Transverse colon (tissue), 4 donors: Measurements from ENCODE around the gene ENOX1. TPM values are rescaled to one million over a fixed set of nuclear protein-coding genes. Genes with fewer than 3 reads are reported as not detected.

Experiments
- DNase-seq: peaks from one replicate; pipeline ENCODE4 v3.0.0-alpha.2; 2019
- H3K27ac ChIP-seq, 4 donors: fragments of 200-600 bp; sonication (generic); 2 replicates each; pipeline ENCODE4 v1.5.1; 2016 to 2018; ENCODE audit warnings: inconsistent platforms in 4 of 4
- H3K27me3 ChIP-seq: fragments of 200-600 bp; sonication (generic); 2 replicates; pipeline ENCODE4 v1.5.1; 2017; ENCODE audit warnings: inconsistent platforms
- H3K36me3 ChIP-seq, 4 donors: fragments of 200-600 bp; sonication (generic); 2 replicates each; pipeline ENCODE4 v1.5.1; 2017 to 2019; ENCODE audit warnings: inconsistent platforms in 4 of 4
- H3K4me1 ChIP-seq, 4 donors: fragments of 200-600 bp; sonication (generic); 2 replicates each; pipeline ENCODE4 v1.5.1; 2017 to 2020; ENCODE audit warnings: inconsistent platforms in 4 of 4
- H3K4me3 ChIP-seq, 4 donors: fragments of 200-600 bp; sonication (generic); 1 replicate in 1 of 4; 2 replicates in 3 of 4; pipeline versions ENCODE4 v1.5.1 to v1.6.1; 2017 to 2019; ENCODE audit warnings: inconsistent platforms in 4 of 4
- H3K9me3 ChIP-seq, 2 donors: fragments of 200-600 bp; sonication (generic); 2 replicates each; pipeline ENCODE4 v1.5.1; 2017 to 2019; ENCODE audit warnings: inconsistent platforms in 2 of 2
- CTCF ChIP-seq, 5 experiments: fragments of 200-600 bp in 3 of 5; fragments of 450-650 bp in 2 of 5; sonication (generic) in 3 of 5; IDR thresholded peaks; 1 replicate in 2 of 5; 2 replicates in 3 of 5; pipeline ENCODE4 v1.5.1; 2016 to 2017; ENCODE audit warnings: antibody characterized with exemption in 5 of 5, inconsistent platforms in 3 of 5, mild to moderate bottlenecking in 2 of 5, moderate library complexity in 1 of 5
- EP300 ChIP-seq: sonication (generic); formaldehyde crosslinking; IDR thresholded peaks from one replicate; pipeline ENCODE4 v1.6.1; 2017; ENCODE audit warnings: antibody characterized with exemption, low read depth
- POLR2A ChIP-seq: fragments of 450-650 bp; IDR thresholded peaks from one replicate; pipeline ENCODE4 v1.6.1; 2016; ENCODE audit warnings: antibody characterized with exemption, mild to moderate bottlenecking, moderate library complexity
- POLR2AphosphoS5 ChIP-seq, 3 donors: sonication (generic); formaldehyde crosslinking; IDR thresholded peaks; one replicate each; pipeline ENCODE4 v1.6.1; 2016; ENCODE audit warnings: antibody characterized with exemption in 3 of 3
- WGBS, 2 donors: methylation state at CpG; one replicate each; pipeline ENCODE4 v1.1.5; 2018; ENCODE audit warnings: low coverage in 1 of 2; 5-methylcytosine and 5-hydroxymethylcytosine counted together
- in situ Hi-C, 4 donors: fragments of 200-750 bp; cut with MboI; loops; one replicate each; pipeline versions ENCODE4 v1.15.0 to v1.15.1; 2017; ENCODE audit warnings: low sequenced_read_pairs in 3 of 4, low pct_ligation_motif_present in 1 of 4, low pct_unique_long_range_greater_than_20kb in 1 of 4
- intact Hi-C: fragments of 100-400 bp; cut with DNase I; formaldehyde crosslinking; loops from one replicate; pipeline ENCODE4 v1.15.1; 2023; ENCODE audit warnings: low total_unique reads
- total RNA-seq, 4 donors: library from RNA; depleted of rRNA; stranded (reverse); fragments of >200 nt; gene quantifications; one replicate each; pipeline ENCODE4 v1.1.0, GENCODE V29; 2016

Gene ENOX1
- total RNA-seq, 4 donors from 2014 or later: 1.5 to 6.4 (median 2.2) TPM

- TF ChIP-seq POLR2AphosphoS5 (IDR thresholded peaks at IDR 0.05) (no peak), CTCF (IDR thresholded peaks at IDR 0.05) (no peak), EP300 (no peak), POLR2A (no peak)
- 52 to 72% methylated on average over 2 of the region's 2 CpGs for WGBS, 2 donors
- Histone ChIP-seq H3K27ac (no peak overlapping the region), H3K4me3 (no peak overlapping the region), H3K27me3 (peaks cover 4% of the 10 kb centered on the region), H3K9me3 (no peaks in the 10 kb centered on the region), H3K4me1 (peaks cover 0 to 13% (median 3%) of the 10 kb centered on the region in 4 donors), H3K36me3 (no peaks in the 10 kb centered on the region)
- DNase-seq: no peak
- in situ Hi-C loops: no loop called here
- intact Hi-C loops: no loop called here
These were observed 488.0 kb downstream of the ENOX1 start for GRCh38 chr13:43298816-43299215.

DNA sequence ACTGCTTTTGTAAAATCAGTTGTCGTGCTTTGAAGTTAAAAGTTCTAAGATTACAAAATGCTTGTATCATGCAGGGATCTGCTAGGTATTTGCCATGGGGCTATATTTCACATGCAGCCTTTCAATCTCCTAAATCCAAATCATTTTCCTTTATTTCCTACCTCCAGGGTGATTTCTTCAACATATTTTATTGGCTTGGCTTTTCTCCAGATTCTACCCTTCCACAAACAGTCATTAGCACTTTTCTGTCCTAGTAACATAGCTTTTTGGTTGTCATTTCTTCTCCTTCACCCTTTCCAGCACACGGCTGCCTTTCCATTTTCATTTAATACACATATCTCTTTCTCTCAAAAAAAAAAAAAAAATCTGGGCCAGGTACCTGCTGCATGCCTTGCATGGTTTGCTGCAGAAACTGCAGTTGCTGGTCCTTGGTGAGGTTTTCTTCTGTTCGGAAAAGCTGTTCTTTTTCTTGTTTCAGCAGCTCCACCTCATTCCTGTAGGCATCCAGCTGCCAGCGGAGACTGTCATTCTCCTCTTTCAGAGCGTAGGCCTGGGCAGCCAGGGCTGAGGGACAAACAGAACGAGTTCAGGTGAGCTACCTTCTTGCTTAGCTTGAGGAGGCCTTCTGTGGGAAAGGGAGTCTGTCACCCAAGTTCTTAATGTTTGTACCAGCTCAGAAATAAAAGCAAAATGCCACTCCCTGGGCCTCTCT lies 488.6 kb downstream of the ENOX1 start:
- intact Hi-C loops: no loop called here
- in situ Hi-C loops: no loop called here
- Histone ChIP-seq H3K4me3 (no peak overlapping the region), H3K27me3 (peaks cover 4% of the 10 kb centered on the region), H3K27ac (no peak overlapping the region), H3K9me3 (no peaks in the 10 kb centered on the region), H3K4me1 (peaks cover 0 to 8% (median 1%) of the 10 kb centered on the region in 4 donors), H3K36me3 (no peaks in the 10 kb centered on the region)
- TF ChIP-seq EP300 (no peak), POLR2A (no peak), POLR2AphosphoS5 (IDR thresholded peaks at IDR 0.05) (no peak)
- 74 to 79% methylated on average over 2 to 6 of the region's 6 CpGs for WGBS, 2 donors
- no peak for DNase-seq

DNA sequence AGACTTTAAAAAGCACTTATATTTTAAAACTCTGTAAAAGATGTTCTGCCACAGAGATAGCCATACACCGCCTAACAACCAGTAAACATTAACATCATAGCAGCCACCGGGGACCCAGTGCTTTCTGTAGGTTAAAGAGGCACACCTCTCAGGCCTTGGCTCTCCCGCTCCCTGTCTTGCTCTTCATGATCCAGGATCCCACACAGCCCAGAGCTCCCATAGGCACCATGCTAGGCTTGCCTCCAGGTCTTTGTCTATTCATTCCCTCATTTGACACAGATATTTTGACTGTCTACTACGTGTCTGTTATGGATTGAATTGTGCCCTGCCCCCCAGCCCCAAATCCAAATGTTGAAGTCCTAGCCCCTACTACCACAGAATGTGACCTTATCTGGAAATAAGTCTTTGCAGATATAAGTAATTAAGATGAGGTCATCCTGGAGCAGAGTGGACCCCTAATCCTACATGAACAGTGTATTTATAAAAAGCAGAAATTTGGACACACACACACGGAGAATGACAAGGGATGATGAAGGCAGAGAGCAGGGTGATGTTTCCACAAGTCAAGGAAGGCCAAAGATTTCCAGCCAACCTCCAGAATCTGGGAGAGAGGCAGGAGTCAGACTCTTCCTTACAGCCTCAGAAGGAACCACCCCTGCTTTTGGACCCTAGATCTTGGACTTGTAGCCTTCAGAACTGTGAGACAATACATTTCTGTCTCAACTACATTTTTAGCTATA lies 490.8 kb downstream of the ENOX1 start:
- in situ Hi-C loops: no loop called here
- WGBS, 2 donors: 69 to 91% methylated on average over 4 to 5 of the region's 5 CpGs

GRCh38 chr13:43295321-43295720 lies 491.5 kb downstream of the ENOX1 start:
- peaks cover 4% of the 10 kb centered on the region for H3K27me3 ChIP-seq
- in situ Hi-C loops (no loop called here), intact Hi-C loops (no loop called here)
- no peaks in the 10 kb centered on the region for H3K36me3 ChIP-seq
- 50 to 56% methylated on average over 1 to 2 of the region's 2 CpGs for WGBS, 2 donors
- no peaks in the 10 kb centered on the region for H3K9me3 ChIP-seq
- H3K4me3 ChIP-seq: no peak overlapping the region
- TF ChIP-seq POLR2A (no peak), EP300 (no peak), CTCF (IDR thresholded peaks at IDR 0.05) (no peak), POLR2AphosphoS5 (IDR thresholded peaks at IDR 0.05) (no peak)
- no peak for DNase-seq
- H3K4me1 ChIP-seq: no peaks in the 10 kb centered on the region
- H3K27ac ChIP-seq: no peak overlapping the region

More for the DNA sequence above, 490.8 kb downstream of the ENOX1 start:
- H3K36me3 ChIP-seq: no peaks in the 10 kb centered on the region
- H3K27me3 ChIP-seq: peaks cover 4% of the 10 kb centered on the region
- H3K4me1 ChIP-seq: no peaks in the 10 kb centered on the region
- no peak overlapping the region for H3K27ac ChIP-seq
- intact Hi-C loops: no loop called here
- H3K4me3 ChIP-seq: no peak overlapping the region
- DNase-seq: no peak
- no peaks in the 10 kb centered on the region for H3K9me3 ChIP-seq
- TF ChIP-seq CTCF (IDR thresholded peaks at IDR 0.05): no peak
- TF ChIP-seq EP300: no peak
- no peak for TF ChIP-seq POLR2AphosphoS5 (IDR thresholded peaks at IDR 0.05)
- TF ChIP-seq POLR2A: no peak
